Stomach (tissue), 9 donors: ENCODE results near the gene LRP2BP. TPM values are rescaled to one million over a fixed set of nuclear protein-coding genes. Genes with fewer than 3 reads are reported as not detected.

Experiments used
- DNase-seq, 2 donors: peaks; one replicate each; pipeline versions ENCODE4 v3.0.0 to v3.0.0-alpha.2; 2013 to 2019
- H3K27ac ChIP-seq, 5 donors: fragments of 200-600 bp in 4 of 5; sonication (generic) in 4 of 5; one replicate each; pipeline ENCODE4 v1.5.1; 2013 to 2019; ENCODE audit warnings: mild to moderate bottlenecking in 1 of 5, moderate library complexity in 1 of 5
- H3K27me3 ChIP-seq, 3 donors: fragments of 200-600 bp; sonication (generic); one replicate each; pipeline ENCODE4 v1.5.1; 2017 to 2019; ENCODE audit warnings: mixed run types in 1 of 3
- H3K36me3 ChIP-seq, 4 donors: fragments of 200-600 bp; sonication (generic); 1 replicate in 3 of 4; 2 replicates in 1 of 4; pipeline ENCODE4 v1.5.1; 2016 to 2019
- H3K4me1 ChIP-seq, 4 donors: fragments of 200-600 bp; sonication (generic); one replicate each; pipeline ENCODE4 v1.5.1; 2016 to 2019
- H3K4me3 ChIP-seq, 4 donors: fragments of 200-600 bp; sonication (generic) in 3 of 4; one replicate each; pipeline ENCODE4 v1.5.1; 2016 to 2019; ENCODE audit warnings: mild to moderate bottlenecking in 1 of 4
- H3K9me3 ChIP-seq, 4 donors: fragments of 200-600 bp; sonication (generic); one replicate each; pipeline ENCODE4 v1.5.1; 2016 to 2019
- CTCF ChIP-seq, 7 experiments: fragments of 450-650 bp in 4 of 7; fragments of 200-600 bp in 3 of 7; sonication (generic) in 3 of 7; IDR thresholded peaks; one replicate each; pipeline ENCODE4 v1.5.1; 2016 to 2019; ENCODE audit warnings: antibody characterized with exemption in 7 of 7, control low read depth in 2 of 7, mild to moderate bottlenecking in 1 of 7
- EP300 ChIP-seq: sonication (generic); formaldehyde crosslinking; IDR thresholded peaks from one replicate; pipeline ENCODE4 v1.6.1; 2017; ENCODE audit warnings: antibody characterized with exemption
- POLR2A ChIP-seq, 4 donors: fragments of 450-650 bp; IDR thresholded peaks; one replicate each; pipeline ENCODE4 v1.6.1; 2016; ENCODE audit warnings: antibody characterized with exemption in 4 of 4, control low read depth in 2 of 4, mild to moderate bottlenecking in 1 of 4, moderate library complexity in 1 of 4
- POLR2AphosphoS5 ChIP-seq, 3 donors: sonication (generic); formaldehyde crosslinking; IDR thresholded peaks; one replicate each; pipeline ENCODE4 v1.6.1; 2016; ENCODE audit warnings: antibody characterized with exemption in 3 of 3
- WGBS, 5 donors: extraction: QIAGEN DNeasy Blood & Tissue Kit in 3 of 5; methylation state at CpG; one replicate each; pipeline versions ENCODE4 v1.1.5 to v1.1.7; 2013 to 2018; 5-methylcytosine and 5-hydroxymethylcytosine counted together
- intact Hi-C: fragments of 100-400 bp; cut with DNase I; formaldehyde crosslinking; loops from one replicate; pipeline ENCODE4 v1.15.1; 2023; ENCODE audit warnings: low total_unique reads
- polyA plus RNA-seq, 3 donors: library from polyadenylated mRNA; stranded (reverse); fragments of 200-250 nt; gene quantifications; one replicate each; pipeline ENCODE4 v1.2.3, GENCODE V29; 2013
- total RNA-seq, 5 donors: library from RNA; depleted of rRNA; stranded (reverse); fragments of >200 nt; gene quantifications; one replicate each; pipeline versions ENCODE4 v1.1.0 to v1.2.3, GENCODE V29; 2014 to 2016
- donor health status: healthy with polysubstance abuse.
- donor health status: Bipolar disorder and iron deficiency.
- donor health status: healthy.

Gene LRP2BP
- total and polyA plus RNA-seq, 8 donors, result 0.31 to 4.8 (median 0.45) TPM; not detected in 3

- intact Hi-C loops, result no loop called here
- no peaks in the 10 kb centered on the region for H3K4me1 ChIP-seq
- H3K36me3 ChIP-seq, result peaks cover 9 to 80% (median 71%) of the 10 kb centered on the region in 4 donors
- H3K4me3 ChIP-seq, result no peak overlapping the region
- no peaks in the 10 kb centered on the region for H3K9me3 ChIP-seq
- H3K27ac ChIP-seq, result no peak overlapping the region
- DNase-seq, result no peak
- no peaks in the 10 kb centered on the region for H3K27me3 ChIP-seq
- 79 to 89% (median 84%) methylated on average over 5 of the region's 5 CpGs for WGBS, 5 donors
- TF ChIP-seq POLR2A (IDR thresholded peaks at IDR 0.05), result no peak
- TF ChIP-seq EP300, result no peak
- no peak for TF ChIP-seq CTCF (IDR thresholded peaks at IDR 0.05)
- no peak for TF ChIP-seq POLR2AphosphoS5 (IDR thresholded peaks at IDR 0.05)
These were observed 16.1 kb upstream of the LRP2BP start for GRCh38 chr4:185411849-185412248.

DNA sequence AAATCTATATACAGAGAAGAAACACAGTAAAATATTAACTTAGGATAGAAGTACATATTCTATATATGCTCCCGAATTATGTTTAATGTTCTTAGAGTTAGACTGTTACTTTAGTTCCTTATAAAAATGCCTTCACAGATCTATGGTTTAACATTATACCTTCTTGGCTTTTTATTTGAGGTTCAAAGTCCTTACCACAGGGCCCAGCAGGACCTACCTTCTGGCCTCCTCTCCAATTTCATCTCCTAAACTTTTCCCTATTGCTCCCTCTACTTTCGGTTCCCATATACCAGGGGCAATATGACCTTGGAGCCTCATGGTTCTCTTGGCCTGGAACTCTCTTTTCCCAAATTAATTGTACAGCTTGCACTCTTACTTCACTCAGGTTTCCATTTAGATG, 12.7 kb upstream of the LRP2BP start:
- intact Hi-C loops, result no loop called here
- Histone ChIP-seq H3K36me3 (peaks cover 17 to 83% (median 80%) of the 10 kb centered on the region in 4 donors), H3K9me3 (no peaks in the 10 kb centered on the region), H3K27me3 (no peaks in the 10 kb centered on the region), H3K27ac (no peak overlapping the region), H3K4me3 (no peak overlapping the region), H3K4me1 (no peaks in the 10 kb centered on the region)
- DNase-seq, result no peak
- 91 to 95% (median 93%) methylated on average over 2 of the region's 2 CpGs for WGBS, 5 donors
- no peak for TF ChIP-seq EP300
- no peak for TF ChIP-seq CTCF (IDR thresholded peaks at IDR 0.05)
- TF ChIP-seq POLR2A (IDR thresholded peaks at IDR 0.05), result no peak
- TF ChIP-seq POLR2AphosphoS5 (IDR thresholded peaks at IDR 0.05), result no peak

- intact Hi-C loops, result no loop called here
- Histone ChIP-seq H3K27me3 (no peaks in the 10 kb centered on the region), H3K4me1 (peaks cover 0 to 11% (median 5%) of the 10 kb centered on the region in 4 donors), H3K9me3 (no peaks in the 10 kb centered on the region), H3K4me3 (no peak overlapping the region), H3K27ac (no peak overlapping the region), H3K36me3 (peaks cover 9 to 92% (median 88%) of the 10 kb centered on the region in 4 donors)
- DNase-seq, result no peak
- WGBS, 5 donors, result 83 to 88% (median 86%) methylated on average over 6 of the region's 6 CpGs
- TF ChIP-seq POLR2A (IDR thresholded peaks at IDR 0.05) (no peak), EP300 (no peak), CTCF (IDR thresholded peaks at IDR 0.05) (no peak), POLR2AphosphoS5 (IDR thresholded peaks at IDR 0.05) (no peak)
These were observed 9.7 kb upstream of the LRP2BP start for GRCh38 chr4:185405296-185405999.

DNA sequence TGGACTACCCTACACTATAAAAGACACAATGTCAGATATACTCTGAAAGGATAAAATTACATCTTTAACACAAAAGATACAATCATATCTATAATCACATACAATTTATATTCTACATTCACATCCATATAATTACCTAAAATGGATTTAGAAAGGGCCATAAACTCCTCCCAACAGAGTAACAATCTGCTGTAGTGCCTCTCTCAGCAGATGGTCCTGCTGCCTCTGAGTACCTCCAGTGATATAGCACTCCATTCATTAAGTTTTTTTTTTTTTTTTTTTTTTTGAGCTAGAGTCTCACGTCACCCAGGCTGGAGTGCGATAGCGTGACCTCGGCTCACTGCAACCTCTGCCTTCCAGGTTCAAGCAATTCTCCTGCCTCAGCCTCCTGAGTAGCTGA, 8.3 kb upstream of the LRP2BP start:
- intact Hi-C loops, result no loop called here
- H3K27me3 ChIP-seq, result no peaks in the 10 kb centered on the region
- no peak overlapping the region for H3K27ac ChIP-seq
- no peaks in the 10 kb centered on the region for H3K9me3 ChIP-seq
- H3K4me1 ChIP-seq, result peaks cover 0 to 25% (median 10%) of the 10 kb centered on the region in 4 donors
- peaks cover 9 to 95% (median 91%) of the 10 kb centered on the region in 4 donors for H3K36me3 ChIP-seq
- no peak overlapping the region for H3K4me3 ChIP-seq
- WGBS, 5 donors, result 89 to 99% (median 92%) methylated on average over 4 of the region's 4 CpGs
- no peak for DNase-seq
- TF ChIP-seq CTCF (IDR thresholded peaks at IDR 0.05), result no peak
